ENCODE data around the gene HMG20A. TPM values are rescaled to one million over a fixed set of nuclear protein-coding genes. Genes with fewer than 3 reads are reported as not detected.

HMG20A gene
- total and polyA plus RNA-seq, 10 of the 15 experiments (the other 5 are each of a cell fraction or from before 2014, with no cell fraction given) = 30.0 to 98.7 (median 46.8) TPM

GRCh38 chr15:77499087-77499760 is 78.5 kb downstream of the HMG20A start:
- BruUV-seq (replicated peaks) = no TSS peak
- intact Hi-C loops (cut with micrococcal nuclease; ENCODE audit: unreplicated experiment) = loop anchor here (5.0 kb wide), 1 partner anchor 43 kb away; no protein-coding TSS in a partner anchor
- no peaks in the 10 kb centered on the region for H3K79me2 ChIP-seq (ENCODE audit: control insufficient read depth, insufficient read depth, low read length)
- no peaks in the 10 kb centered on the region for H4K20me1 ChIP-seq (ENCODE audit: control insufficient read depth, insufficient read depth)
- ChIA-PET SMC1A (ENCODE audit: uncharacterized antibody, unreplicated experiment) (interaction anchor here (0.9 to 10.1 kb wide), 6 partner anchors 42 to 387 kb away, joined by 3 to 269 read pairs (median 39); no protein-coding TSS in a partner anchor), POLR2A (interaction anchor here (1.2 kb wide), 1 partner anchor 10 kb away, joined by 3 read pairs; no protein-coding TSS in a partner anchor), CTCF (interaction anchor here (1.4 to 10.5 kb wide), 8 partner anchors 9 to 526 kb away, joined by 5 to 411 read pairs (median 31); no protein-coding TSS in a partner anchor), RAD21 (ENCODE audit: unreplicated experiment) (interaction anchor here (0.7 to 10.5 kb wide), 9 partner anchors 9 to 526 kb away, joined by 3 to 279 read pairs (median 9); no protein-coding TSS in a partner anchor)
- ATAC-seq (no peak), DNase-seq (ENCODE audit: low read depth, low spot score) (no peak), FAIRE-seq (no peak)
- no peak overlapping the region for H2AFZ ChIP-seq (ENCODE audit: control insufficient read depth, low read depth, low read length)
- WGBS (ENCODE audit: insufficient coverage, insufficient replicate concordance, low lambda C conversion rate, missing lambda C conversion rate) = 85% methylated on average over 4 of the region's 4 CpGs
- in situ Hi-C loops (cut with MboI) = loop anchor here (5.0 kb wide), 2 partner anchors 312 to 382 kb away; no protein-coding TSS in a partner anchor
- H3K27me3 ChIP-seq (replicated peaks in 1 of 2; ENCODE audit: control insufficient read depth in 2 of 2, insufficient read depth in 2 of 2, low read length in 1 of 2) = no peaks in the 10 kb centered on the region
- H3K4me3 ChIP-seq = no peak overlapping the region
- H3K4me2 ChIP-seq (ENCODE audit: control insufficient read depth, insufficient read depth) = no peak overlapping the region
- no peak overlapping the region for H3K27ac ChIP-seq (ENCODE audit: control insufficient read depth, insufficient read depth)
- H3K9ac ChIP-seq (ENCODE audit: control insufficient read depth, insufficient read depth, low read length) = no peak overlapping the region
- no peaks in the 10 kb centered on the region for H3K9me3 ChIP-seq (replicated peaks; ENCODE audit: control insufficient read depth, insufficient read depth, low read length)
- 0 out of 2 replicates have a peak, but pooled peaks have one; percentile 36 for TF ChIP-seq TCF12 (IDR thresholded peaks at IDR 0.05; ENCODE audit: low read depth, low read length)
- no peak for TF ChIP-seq SUZ12 (IDR thresholded peaks at IDR 0.05; ENCODE audit: unreplicated experiment)
- peaks cover 9% of the 10 kb centered on the region for H3K4me1 ChIP-seq (ENCODE audit: control insufficient read depth, insufficient read depth, low read length)
- 0 out of 4 replicates have a peak, but pooled peaks cover 0 to 5% of the 10 kb centered on the region in 2 experiments for H3K36me3 ChIP-seq (ENCODE audit: control insufficient read depth in 2 of 2, insufficient read depth in 2 of 2, low read length in 1 of 2)

GRCh38 chr15:77500989-77501388 is 80.3 kb downstream of the HMG20A start:
- 100% methylated on average over 2 of the region's 2 CpGs for WGBS (ENCODE audit: insufficient coverage, insufficient replicate concordance, low lambda C conversion rate, missing lambda C conversion rate)
- Histone ChIP-seq H3K4me3 (no peak overlapping the region), H3K27me3 (replicated peaks in 1 of 2; ENCODE audit: control insufficient read depth in 2 of 2, insufficient read depth in 2 of 2, low read length in 1 of 2) (no peaks in the 10 kb centered on the region), H3K79me2 (ENCODE audit: control insufficient read depth, insufficient read depth, low read length) (no peaks in the 10 kb centered on the region), H3K36me3 (ENCODE audit: control insufficient read depth in 2 of 2, insufficient read depth in 2 of 2, low read length in 1 of 2) (0 out of 4 replicates have a peak, but pooled peaks cover 0 to 5% of the 10 kb centered on the region in 2 experiments), H3K9ac (ENCODE audit: control insufficient read depth, insufficient read depth, low read length) (no peak overlapping the region), H4K20me1 (ENCODE audit: control insufficient read depth, insufficient read depth) (no peaks in the 10 kb centered on the region), H3K4me2 (ENCODE audit: control insufficient read depth, insufficient read depth) (no peak overlapping the region), H3K27ac (ENCODE audit: control insufficient read depth, insufficient read depth) (no peak overlapping the region), H3K9me3 (replicated peaks; ENCODE audit: control insufficient read depth, insufficient read depth, low read length) (no peaks in the 10 kb centered on the region), H3K4me1 (ENCODE audit: control insufficient read depth, insufficient read depth, low read length) (peaks cover 9% of the 10 kb centered on the region), H2AFZ (ENCODE audit: control insufficient read depth, low read depth, low read length) (no peak overlapping the region)
- POLR2A ChIA-PET = no interaction called here
- CTCF ChIA-PET = interaction anchor here (2.5 to 10.5 kb wide), 3 partner anchors 37 to 313 kb away, joined by 6 to 411 read pairs (median 16); no protein-coding TSS in a partner anchor
- RAD21 ChIA-PET (ENCODE audit: unreplicated experiment) = interaction anchor here (5.2 to 10.5 kb wide), 2 partner anchors 42 to 316 kb away, joined by 51 to 279 read pairs; no protein-coding TSS in a partner anchor
- BruUV-seq (replicated peaks) = no TSS peak
- no peak for ATAC-seq
- intact Hi-C loops (cut with micrococcal nuclease; ENCODE audit: unreplicated experiment) (no loop called here), in situ Hi-C loops (cut with MboI) (no loop called here)
- SMC1A ChIA-PET (ENCODE audit: uncharacterized antibody, unreplicated experiment) = no interaction called here
- no peak for DNase-seq (ENCODE audit: low read depth, low spot score)
- peak; percentile 31 for FAIRE-seq
- TF ChIP-seq FOS (IDR thresholded peaks at IDR 0.05; ENCODE audit: borderline replicate concordance, extremely low read depth, insufficient read length) (no peak), ZNF217 (IDR thresholded peaks at IDR 0.05) (no peak), STAT3 (IDR thresholded peaks at IDR 0.05; ENCODE audit: low read depth, low read length) (no peak), KLF5 (IDR thresholded peaks at IDR 0.05; ENCODE audit: partially characterized antibody) (no peak), MTA3 (IDR thresholded peaks at IDR 0.05; ENCODE audit: borderline replicate concordance, low read length) (no peak), TCF12 (IDR thresholded peaks at IDR 0.05; ENCODE audit: low read depth, low read length) (no peak), HDAC2 (IDR thresholded peaks at IDR 0.05) (no peak), BRCA1 (IDR thresholded peaks at IDR 0.05; ENCODE audit: low read depth, low read length) (no peak), ATF7 (IDR thresholded peaks at IDR 0.05; ENCODE audit: low read depth) (no peak), ZNF207 (IDR thresholded peaks at IDR 0.05; ENCODE audit: borderline replicate concordance) (no peak), ATF2 (IDR thresholded peaks at IDR 0.05; ENCODE audit: low read length) (no peak), NFYA (IDR thresholded peaks at IDR 0.05; ENCODE audit: borderline replicate concordance, low read depth, low read length) (no peak), MEF2A (IDR thresholded peaks at IDR 0.05; ENCODE audit: insufficient read depth, low read depth, low read length) (no peak), CBX5 (IDR thresholded peaks at IDR 0.05; ENCODE audit: low read depth) (no peak), YY1 (IDR thresholded peaks at IDR 0.05; ENCODE audit: low read depth, low read length) (no peak), STAT1 (conservative IDR thresholded peaks at IDR 0.05) (no peak)
